Loucy (cell line): Measurements from ENCODE around the gene PCYT2.

Experiments
- CTCF ChIP-seq: fragments of 200-600 bp; sonication (generic); conservative IDR thresholded peaks from 2 replicates; pipeline ENCODE4 v1.5.1; 2014; ENCODE audit warnings: mild to moderate bottlenecking, antibody characterized with exemption, low read length
- EZH2phosphoT487 ChIP-seq: fragments of 200-600 bp; IDR thresholded peaks from 2 replicates; pipeline ENCODE4 v1.6.1; 2018; ENCODE audit warnings: antibody characterized with exemption, mild to moderate bottlenecking, moderate library complexity, borderline replicate concordance

- no peak for TF ChIP-seq CTCF
- no peak for TF ChIP-seq EZH2phosphoT487
These were observed 24.5 kb upstream of the PCYT2 start for GRCh38 chr17:81935709-81936084.
